A673 (cell line): ENCODE data around the gene TRAPPC2L.

Experiments used
- EZH2 ChIP-seq: fragments of 200-600 bp; sonication (generic); IDR thresholded peaks from 2 replicates; pipeline ENCODE4 v1.6.1; 2017; ENCODE audit warnings: borderline replicate concordance, low read depth, mild to moderate bottlenecking, mixed read lengths, antibody characterized with exemption, low read length; ENCODE audit not compliant: poor library complexity, severe bottlenecking
- TF ChIP-seq, protein P1 (sequence below): fragments of 300-800, 200-600 bp; sonication (generic); conservative IDR thresholded peaks from 2 replicates; pipeline ENCODE4 v1.5.1; 2017; ENCODE audit warnings: low read depth, mild to moderate bottlenecking, antibody characterized with exemption, low read length, moderate library complexity, mixed read lengths

DNA sequence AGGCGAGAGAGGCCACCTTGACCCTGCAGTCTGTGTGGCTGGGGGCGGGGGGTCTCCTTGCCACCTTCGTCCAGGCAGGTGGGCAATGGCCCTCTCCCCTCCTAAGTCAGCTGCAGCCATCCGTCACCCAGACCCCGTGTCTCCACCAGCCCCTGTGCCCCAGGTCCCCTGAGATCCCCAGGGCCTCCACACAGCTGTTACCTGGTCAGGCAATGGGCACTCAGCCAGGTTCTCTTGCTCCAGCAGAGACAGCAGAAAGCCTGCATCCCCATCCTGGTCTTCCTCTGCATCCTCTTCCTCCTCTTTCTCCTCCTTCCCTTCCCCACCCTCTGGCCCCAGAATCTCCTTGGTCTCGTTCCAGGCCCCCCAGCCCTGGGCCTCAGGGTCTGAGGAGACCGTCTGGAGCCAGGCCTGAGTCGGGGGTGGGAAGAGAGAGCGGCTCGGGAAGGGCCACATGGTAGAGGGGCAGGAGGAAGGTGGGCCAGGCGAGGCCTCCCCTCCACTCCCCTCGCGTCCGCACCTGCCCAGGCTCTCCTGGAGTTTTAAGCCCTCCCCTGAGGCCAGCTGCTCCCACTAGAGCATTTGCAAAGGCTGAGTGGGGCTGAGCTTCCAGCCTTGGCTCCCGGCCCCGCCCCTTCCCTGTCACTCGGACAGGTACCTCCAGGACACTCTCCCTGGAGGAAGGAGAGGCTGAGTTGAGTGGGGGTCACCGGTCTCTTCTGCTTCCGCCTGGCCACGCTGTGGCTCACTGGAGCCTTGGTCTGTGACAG, 9.4 kb downstream of the TRAPPC2L start, which contains the start of gene PABPN1L:
- TF ChIP-seq EZH2 = no peak
- TF ChIP-seq, protein P1, sequence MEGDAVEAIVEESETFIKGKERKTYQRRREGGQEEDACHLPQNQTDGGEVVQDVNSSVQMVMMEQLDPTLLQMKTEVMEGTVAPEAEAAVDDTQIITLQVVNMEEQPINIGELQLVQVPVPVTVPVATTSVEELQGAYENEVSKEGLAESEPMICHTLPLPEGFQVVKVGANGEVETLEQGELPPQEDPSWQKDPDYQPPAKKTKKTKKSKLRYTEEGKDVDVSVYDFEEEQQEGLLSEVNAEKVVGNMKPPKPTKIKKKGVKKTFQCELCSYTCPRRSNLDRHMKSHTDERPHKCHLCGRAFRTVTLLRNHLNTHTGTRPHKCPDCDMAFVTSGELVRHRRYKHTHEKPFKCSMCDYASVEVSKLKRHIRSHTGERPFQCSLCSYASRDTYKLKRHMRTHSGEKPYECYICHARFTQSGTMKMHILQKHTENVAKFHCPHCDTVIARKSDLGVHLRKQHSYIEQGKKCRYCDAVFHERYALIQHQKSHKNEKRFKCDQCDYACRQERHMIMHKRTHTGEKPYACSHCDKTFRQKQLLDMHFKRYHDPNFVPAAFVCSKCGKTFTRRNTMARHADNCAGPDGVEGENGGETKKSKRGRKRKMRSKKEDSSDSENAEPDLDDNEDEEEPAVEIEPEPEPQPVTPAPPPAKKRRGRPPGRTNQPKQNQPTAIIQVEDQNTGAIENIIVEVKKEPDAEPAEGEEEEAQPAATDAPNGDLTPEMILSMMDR = no peak
